Measurements from ENCODE around the gene CNTNAP2. TPM values are rescaled to one million over a fixed set of nuclear protein-coding genes. Genes with fewer than 3 reads are reported as not detected.

CNTNAP2 gene
- total RNA-seq, 1 donor from 2014 or later: 2.2 TPM

- DNase-seq (ENCODE audit: extremely low spot score in 2 of 2): no peak
- intact Hi-C loops (cut with DNase I): no loop called here
- H3K9me3 ChIP-seq: no peaks in the 10 kb centered on the region
Measured at GRCh38 chr7:147638566-147638965, 1522.0 kb downstream of the CNTNAP2 start.

GRCh38 chr7:147639037-147639436 lies 1522.4 kb downstream of the CNTNAP2 start:
- Histone ChIP-seq H3K4me1 (no peaks in the 10 kb centered on the region), H3K4me3 (no peak overlapping the region), H3K36me3 (no peaks in the 10 kb centered on the region), H3K27me3 (no peaks in the 10 kb centered on the region), H3K9me3 (no peaks in the 10 kb centered on the region), H3K27ac (no peak overlapping the region)
- TF ChIP-seq, protein P1, sequence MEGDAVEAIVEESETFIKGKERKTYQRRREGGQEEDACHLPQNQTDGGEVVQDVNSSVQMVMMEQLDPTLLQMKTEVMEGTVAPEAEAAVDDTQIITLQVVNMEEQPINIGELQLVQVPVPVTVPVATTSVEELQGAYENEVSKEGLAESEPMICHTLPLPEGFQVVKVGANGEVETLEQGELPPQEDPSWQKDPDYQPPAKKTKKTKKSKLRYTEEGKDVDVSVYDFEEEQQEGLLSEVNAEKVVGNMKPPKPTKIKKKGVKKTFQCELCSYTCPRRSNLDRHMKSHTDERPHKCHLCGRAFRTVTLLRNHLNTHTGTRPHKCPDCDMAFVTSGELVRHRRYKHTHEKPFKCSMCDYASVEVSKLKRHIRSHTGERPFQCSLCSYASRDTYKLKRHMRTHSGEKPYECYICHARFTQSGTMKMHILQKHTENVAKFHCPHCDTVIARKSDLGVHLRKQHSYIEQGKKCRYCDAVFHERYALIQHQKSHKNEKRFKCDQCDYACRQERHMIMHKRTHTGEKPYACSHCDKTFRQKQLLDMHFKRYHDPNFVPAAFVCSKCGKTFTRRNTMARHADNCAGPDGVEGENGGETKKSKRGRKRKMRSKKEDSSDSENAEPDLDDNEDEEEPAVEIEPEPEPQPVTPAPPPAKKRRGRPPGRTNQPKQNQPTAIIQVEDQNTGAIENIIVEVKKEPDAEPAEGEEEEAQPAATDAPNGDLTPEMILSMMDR (IDR thresholded peaks at IDR 0.05): no peak
- TF ChIP-seq POLR2AphosphoS5 (IDR thresholded peaks at IDR 0.05; ENCODE audit: insufficient read depth in 1 of 2, low read depth in 1 of 2): no peak
- TF ChIP-seq POLR2A (IDR thresholded peaks at IDR 0.05): no peak
- DNase-seq (ENCODE audit: extremely low spot score in 2 of 2): no peak
- intact Hi-C loops (cut with DNase I): no loop called here

More at GRCh38 chr7:147638566-147638965, 1522.0 kb downstream of the CNTNAP2 start:
- TF ChIP-seq, protein P1 (IDR thresholded peaks at IDR 0.05): no peak
- TF ChIP-seq POLR2A (IDR thresholded peaks at IDR 0.05) (no peak), POLR2AphosphoS5 (IDR thresholded peaks at IDR 0.05; ENCODE audit: insufficient read depth in 1 of 2, low read depth in 1 of 2) (no peak)
- H3K4me1 ChIP-seq: no peaks in the 10 kb centered on the region
- no peaks in the 10 kb centered on the region for H3K27me3 ChIP-seq
- H3K27ac ChIP-seq: no peak overlapping the region
- H3K36me3 ChIP-seq: no peaks in the 10 kb centered on the region
- no peak overlapping the region for H3K4me3 ChIP-seq

DNA sequence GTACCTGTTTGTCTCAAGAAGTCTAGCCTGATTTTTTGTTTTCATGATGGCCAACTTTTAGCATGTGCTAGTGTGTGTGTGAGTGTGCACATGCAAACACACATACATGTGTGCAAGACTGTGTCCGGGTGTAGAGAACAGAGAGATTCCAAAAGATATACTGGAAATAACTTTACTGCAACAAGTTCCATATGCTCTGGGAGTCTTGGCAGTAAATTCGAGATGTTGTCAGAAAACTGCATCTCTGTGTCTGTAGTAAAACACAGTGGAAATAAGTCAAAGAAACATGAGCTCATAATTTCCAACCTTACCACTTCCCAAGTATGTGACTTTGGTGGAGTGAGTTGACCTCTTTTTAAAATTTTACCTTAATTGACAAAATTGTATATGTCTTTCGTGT lies 1523.2 kb downstream of the CNTNAP2 start:
- TF ChIP-seq, protein P1 (IDR thresholded peaks at IDR 0.05): no peak
- TF ChIP-seq POLR2AphosphoS5 (IDR thresholded peaks at IDR 0.05; ENCODE audit: insufficient read depth in 1 of 2, low read depth in 1 of 2) (no peak), POLR2A (IDR thresholded peaks at IDR 0.05) (no peak)
- Histone ChIP-seq H3K4me3 (no peak overlapping the region), H3K36me3 (no peaks in the 10 kb centered on the region), H3K9me3 (no peaks in the 10 kb centered on the region), H3K27me3 (no peaks in the 10 kb centered on the region), H3K27ac (no peak overlapping the region), H3K4me1 (no peaks in the 10 kb centered on the region)
- intact Hi-C loops (cut with DNase I): no loop called here
- DNase-seq (ENCODE audit: extremely low spot score in 2 of 2): no peak

DNA sequence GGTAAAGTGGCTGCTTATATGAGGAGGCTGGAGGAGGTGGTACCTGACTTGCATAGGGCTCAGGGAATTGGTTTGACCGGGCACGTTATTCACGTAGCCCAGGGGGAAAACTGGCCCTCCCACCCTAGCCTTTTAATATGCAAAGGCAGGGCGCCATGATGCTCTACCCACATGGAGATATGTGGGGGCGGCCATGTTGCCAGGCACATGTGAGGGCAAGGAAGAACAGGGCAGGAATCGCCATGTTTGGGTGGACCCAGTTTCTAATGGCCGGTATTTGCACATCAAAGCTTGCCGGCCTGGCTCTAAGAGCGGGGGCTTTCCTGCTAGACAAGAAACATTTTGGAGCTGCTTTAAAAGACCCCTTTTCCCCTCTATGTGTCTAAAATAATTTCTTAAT lies 1524.2 kb downstream of the CNTNAP2 start:
- Histone ChIP-seq H3K4me3 (no peak overlapping the region), H3K9me3 (no peaks in the 10 kb centered on the region), H3K27ac (no peak overlapping the region), H3K27me3 (no peaks in the 10 kb centered on the region), H3K4me1 (no peaks in the 10 kb centered on the region), H3K36me3 (no peaks in the 10 kb centered on the region)
- TF ChIP-seq, protein P1 (IDR thresholded peaks at IDR 0.05): no peak
- no peak for TF ChIP-seq POLR2AphosphoS5 (IDR thresholded peaks at IDR 0.05; ENCODE audit: insufficient read depth in 1 of 2, low read depth in 1 of 2)
- TF ChIP-seq POLR2A (IDR thresholded peaks at IDR 0.05): no peak
- intact Hi-C loops (cut with DNase I): no loop called here
- no peak for DNase-seq (ENCODE audit: extremely low spot score in 2 of 2)

GRCh38 chr7:147646568-147646967 lies 1530.0 kb downstream of the CNTNAP2 start:
- TF ChIP-seq, protein P1 (IDR thresholded peaks at IDR 0.05): no peak
- TF ChIP-seq POLR2A (IDR thresholded peaks at IDR 0.05) (no peak), POLR2AphosphoS5 (IDR thresholded peaks at IDR 0.05; ENCODE audit: insufficient read depth in 1 of 2, low read depth in 1 of 2) (no peak)
- no peak for DNase-seq (ENCODE audit: extremely low spot score in 2 of 2)
- Histone ChIP-seq H3K4me3 (no peak overlapping the region), H3K9me3 (no peaks in the 10 kb centered on the region), H3K4me1 (no peaks in the 10 kb centered on the region), H3K36me3 (no peaks in the 10 kb centered on the region), H3K27me3 (no peaks in the 10 kb centered on the region), H3K27ac (no peak overlapping the region)
- intact Hi-C loops (cut with DNase I): no loop called here
